CD4-positive, alpha-beta T cell treated with Interleukin-15 for 4 hours (primary cell): ENCODE data around the gene WDR59.

Source experiments
- DNase-seq: peaks from one replicate; pipeline ENCODE4 v3.0.0-alpha.2; 2020; ENCODE audit warnings: low spot score

Gene WDR59

GRCh38 chr16:74902161-74902560 is 82.8 kb downstream of the WDR59 start:
- no peak for DNase-seq

DNA sequence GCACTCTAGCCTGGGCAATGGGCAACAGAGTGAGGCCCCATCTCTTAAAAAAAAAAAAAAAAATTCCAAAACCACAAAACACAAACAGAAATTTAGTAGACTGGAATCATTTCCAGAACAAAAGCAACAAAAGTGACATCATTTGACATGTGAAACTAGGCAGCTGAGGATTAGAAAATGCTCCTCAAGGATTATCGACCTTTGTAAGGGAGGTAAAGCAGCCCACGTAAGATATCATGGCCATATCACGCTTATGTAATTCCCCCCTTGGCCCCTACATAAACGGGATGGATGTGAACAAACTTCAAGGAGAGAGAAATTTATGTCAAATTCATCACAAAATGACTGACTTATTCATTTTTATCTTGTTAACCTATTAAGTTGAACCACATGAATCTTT is 83.3 kb downstream of the WDR59 start:
- no peak for DNase-seq

DNA sequence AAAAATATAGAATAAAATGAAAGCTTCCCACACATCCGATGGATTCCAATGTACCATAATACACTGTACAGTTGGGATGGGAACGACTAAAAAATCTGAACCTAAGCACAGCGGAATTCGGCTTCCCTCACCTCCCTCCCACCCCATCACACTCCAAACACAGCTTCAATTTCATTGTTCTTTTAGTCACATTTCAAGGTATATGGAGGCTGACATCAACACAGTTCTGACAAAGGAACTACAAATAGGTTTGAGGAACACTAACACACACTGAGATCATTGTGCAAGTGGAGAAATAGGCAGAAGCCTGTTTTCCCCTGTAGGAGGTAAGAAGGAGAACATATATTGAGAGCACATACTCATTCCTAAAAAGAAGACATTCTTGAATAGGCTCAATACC is 85.1 kb downstream of the WDR59 start:
- no peak for DNase-seq

- DNase-seq: no peak
Measured at GRCh38 chr16:74898659-74899058, 86.3 kb downstream of the WDR59 start.

DNA sequence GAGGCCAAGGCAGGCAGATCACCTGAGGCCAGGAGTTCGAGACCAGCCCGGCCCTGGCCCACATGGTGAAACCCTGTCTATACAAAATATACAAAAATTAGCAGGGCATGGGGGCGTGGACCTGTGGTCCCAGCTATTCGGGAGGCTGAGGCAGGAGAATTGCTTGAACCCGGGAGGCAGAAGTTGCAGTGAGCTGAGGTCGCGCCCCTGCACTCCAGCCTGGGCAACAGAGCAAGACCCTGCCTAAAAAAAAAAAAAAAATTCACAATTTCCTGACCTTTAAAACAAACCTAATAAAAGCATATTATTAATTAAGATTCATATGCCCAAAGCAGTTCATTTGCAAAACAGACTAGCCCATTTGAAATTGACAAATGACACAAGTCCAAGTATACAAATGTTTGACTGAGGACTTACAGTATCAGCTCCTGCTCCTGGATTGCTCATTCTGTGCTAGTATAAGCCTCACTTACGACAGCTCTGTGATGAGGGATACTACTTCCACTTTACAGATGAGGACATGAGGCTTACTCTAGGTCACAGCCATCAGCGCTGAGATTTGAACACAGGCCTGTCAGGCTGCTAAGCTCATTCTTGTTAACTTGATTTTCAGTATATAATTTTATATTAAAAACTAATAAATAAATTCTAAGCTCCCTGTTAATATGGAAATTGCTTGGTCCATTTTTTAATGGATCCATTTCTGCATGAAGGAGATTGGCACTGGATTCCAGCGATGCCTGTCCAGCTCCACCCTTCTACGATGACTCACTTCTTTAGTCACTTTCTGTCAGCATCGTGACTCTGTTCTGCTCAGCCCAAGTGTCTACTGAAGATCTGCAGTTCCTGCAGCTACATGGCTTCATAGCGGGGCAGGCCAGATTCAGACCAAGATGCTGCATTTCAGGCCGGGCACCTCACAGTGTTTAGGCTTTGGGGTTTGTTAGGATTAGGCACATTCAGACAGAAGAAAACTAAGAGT is 88.2 kb downstream of the WDR59 start:
- DNase-seq: no peak

GRCh38 chr16:74893541-74893940 is 91.4 kb downstream of the WDR59 start:
- DNase-seq: no peak

DNA sequence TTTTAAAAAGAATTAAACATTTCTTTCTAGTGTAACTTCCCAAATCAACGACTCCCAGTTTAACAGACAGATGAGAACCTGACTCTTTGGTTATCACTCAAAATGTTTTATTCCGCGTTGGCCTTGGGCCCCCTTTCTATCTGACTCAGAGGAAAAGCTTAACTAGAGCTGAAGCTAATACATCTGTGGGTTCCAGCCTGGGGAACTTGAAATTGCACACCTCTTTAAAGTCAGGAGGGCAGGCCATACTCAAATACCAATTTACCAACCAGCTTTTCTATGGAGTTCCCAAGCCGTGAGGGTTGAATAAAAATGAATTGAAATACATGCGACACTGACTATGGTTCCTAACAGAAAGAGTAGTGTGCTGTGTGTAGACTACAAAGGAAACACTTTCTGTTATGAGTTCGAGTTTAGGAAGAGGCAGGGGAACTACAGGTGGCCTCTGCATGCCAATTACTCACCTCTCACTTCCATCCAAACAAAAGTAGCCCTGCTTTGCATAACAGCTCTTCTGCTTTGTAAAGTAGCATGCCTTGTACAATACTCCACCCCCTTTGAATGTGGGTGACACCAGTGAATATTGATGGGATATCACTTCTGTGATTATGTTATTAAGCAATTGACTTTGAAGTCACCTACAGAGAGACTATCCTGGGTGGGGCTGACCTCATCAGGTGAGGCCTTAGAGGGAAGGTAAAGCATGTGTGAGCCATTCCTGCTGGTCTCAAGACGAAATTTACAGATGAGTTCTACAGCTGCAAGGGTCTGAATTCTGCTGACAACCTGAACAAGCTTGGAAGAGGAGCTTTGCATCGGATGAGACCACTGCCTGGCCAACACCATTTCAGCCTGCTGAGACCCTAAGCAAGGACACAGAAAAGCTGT is 92.1 kb downstream of the WDR59 start:
- no peak for DNase-seq

DNA sequence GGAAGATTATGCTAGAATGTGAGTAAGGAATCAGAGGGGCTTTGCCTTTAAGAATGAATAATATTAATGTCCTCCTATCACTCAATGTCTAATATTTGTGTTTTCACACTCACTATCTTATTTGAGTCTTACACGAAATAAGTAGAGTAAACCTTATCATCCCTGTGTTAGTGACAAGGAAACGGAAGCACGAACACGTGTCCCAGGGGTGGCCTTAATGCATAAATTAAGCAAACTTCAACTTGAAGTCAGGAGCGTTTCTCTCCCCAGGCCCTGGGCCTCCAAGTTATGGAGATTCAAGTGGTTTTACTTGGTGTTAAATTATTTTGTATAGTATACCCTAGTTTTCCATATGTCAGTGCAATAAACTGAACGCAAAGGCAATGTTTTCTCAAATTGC is 96.0 kb downstream of the WDR59 start:
- DNase-seq: peak; percentile 6

DNA sequence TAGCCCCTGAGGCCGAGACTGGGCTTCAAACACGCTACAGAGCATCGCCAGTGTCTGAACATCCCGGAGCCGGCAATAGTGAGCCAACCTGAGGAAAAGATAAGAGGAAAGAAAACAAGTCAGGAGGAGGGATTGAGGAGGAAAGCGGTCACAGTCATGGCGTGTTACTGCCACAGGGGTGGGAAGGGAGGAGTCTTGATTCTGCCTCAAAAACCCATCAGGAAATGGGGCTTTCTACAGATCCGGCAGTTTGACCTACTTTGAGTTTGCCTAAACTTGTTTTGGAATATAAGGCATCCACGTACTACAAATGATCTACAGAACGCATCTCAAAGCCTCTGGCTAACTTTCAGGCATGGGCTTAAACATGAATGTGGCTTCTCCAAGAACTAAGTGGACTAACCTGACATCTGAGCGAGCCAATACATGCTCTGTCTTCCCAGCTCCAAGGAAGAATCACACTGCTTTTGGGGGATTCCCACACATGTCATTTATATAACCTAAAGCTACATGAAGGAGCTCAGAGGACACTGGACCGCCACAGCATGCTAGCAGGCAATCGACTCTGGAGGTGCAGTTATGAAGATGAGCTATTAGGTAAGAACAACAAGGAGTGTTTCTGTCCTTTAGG is 96.6 kb downstream of the WDR59 start:
- no peak for DNase-seq

DNA sequence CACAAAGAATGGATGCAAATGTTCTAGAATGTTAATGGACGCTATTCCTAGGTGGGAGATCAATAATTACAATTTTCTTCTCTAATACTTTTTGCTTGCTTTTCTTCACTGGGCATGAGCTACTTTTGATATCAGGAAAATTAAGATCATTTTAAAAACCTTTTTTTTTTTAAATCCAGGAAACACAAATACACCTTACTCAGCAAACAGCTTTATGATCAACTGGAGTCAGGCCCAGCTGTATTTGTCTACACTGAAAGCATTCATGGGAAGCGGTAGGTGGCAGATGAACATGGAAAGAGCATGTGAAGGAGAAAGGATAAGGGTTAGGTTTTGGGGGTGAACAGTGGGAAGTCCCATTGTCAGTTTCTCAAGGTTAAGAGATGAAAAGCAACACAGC is 97.8 kb downstream of the WDR59 start:
- no peak for DNase-seq

GRCh38 chr16:74877706-74878105 is 107.2 kb downstream of the WDR59 start:
- no peak for DNase-seq

GRCh38 chr16:74874912-74875546 is 109.9 kb downstream of the WDR59 start:
- DNase-seq: no peak

DNA sequence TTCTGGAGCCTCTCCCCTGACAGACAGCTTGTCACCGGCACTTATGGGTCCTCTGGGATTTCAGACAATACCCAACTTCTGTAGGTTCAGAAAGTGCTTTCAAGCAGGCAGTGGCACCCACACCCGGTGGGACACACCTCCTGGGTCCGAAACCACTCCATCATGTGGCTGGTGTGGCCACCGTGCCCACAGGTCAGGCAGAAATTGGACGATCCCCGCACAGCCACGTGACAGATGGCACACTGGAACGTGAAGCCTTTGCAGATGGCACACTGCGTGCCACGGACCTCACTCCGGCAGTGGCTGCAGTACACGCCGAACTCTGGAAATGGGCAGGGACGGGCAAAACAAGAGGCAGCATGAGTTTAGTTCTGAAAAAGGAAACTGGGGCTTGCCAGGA is 110.8 kb downstream of the WDR59 start:
- DNase-seq: no peak

- DNase-seq: no peak
Measured at GRCh38 chr16:74872302-74872701, 112.6 kb downstream of the WDR59 start.

DNA sequence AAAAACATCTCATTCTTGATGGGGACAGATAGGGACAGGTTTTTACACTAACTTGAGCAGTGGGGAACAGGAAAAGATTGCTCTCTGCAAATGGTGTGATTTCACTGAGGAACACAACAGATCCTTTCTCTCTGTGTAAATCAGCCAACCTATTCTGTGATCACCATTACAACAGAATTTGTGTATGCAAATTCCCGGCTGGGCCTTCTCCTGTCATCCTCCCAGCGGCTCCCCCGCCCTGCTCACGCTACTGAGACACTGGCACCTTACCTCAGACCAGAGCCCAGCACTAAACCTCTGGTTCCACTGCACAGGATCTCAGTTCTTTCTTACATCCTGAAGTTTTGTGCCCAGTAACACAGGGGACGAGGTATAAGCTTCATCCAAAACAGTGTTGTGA is 113.3 kb downstream of the WDR59 start:
- no peak for DNase-seq

GRCh38 chr16:74868501-74868900 is 116.4 kb downstream of the WDR59 start:
- peak; percentile 36 for DNase-seq

- no peak for DNase-seq
Measured at GRCh38 chr16:74868035-74868434, 116.9 kb downstream of the WDR59 start.

DNA sequence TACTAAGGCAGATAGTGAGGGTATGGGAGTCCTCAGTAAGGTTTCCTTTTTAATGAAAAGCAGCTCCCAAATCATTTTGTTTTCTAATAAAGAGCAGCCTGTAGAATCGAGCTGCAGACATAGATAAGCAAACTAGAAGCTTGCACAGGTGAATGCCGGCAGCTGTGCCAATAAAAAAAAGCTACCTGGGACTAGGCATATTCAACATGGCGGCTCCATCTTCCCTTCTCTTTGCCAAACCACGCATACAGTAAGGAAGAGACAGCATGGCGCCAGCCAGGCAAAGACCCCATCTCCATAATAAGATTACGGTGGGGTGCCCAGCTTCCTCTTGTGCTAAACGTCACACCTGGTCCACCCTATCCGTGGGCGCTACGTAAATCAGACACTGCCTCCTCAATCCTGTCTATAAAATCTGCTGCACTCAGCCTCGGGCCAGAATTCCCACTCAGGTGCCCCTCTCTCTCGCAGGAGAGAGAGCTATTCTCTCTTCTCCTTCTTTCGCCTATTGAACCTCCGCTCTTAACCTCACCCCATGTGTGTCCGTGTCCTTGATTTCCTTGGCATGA is 117.6 kb downstream of the WDR59 start:
- DNase-seq: no peak

DNA sequence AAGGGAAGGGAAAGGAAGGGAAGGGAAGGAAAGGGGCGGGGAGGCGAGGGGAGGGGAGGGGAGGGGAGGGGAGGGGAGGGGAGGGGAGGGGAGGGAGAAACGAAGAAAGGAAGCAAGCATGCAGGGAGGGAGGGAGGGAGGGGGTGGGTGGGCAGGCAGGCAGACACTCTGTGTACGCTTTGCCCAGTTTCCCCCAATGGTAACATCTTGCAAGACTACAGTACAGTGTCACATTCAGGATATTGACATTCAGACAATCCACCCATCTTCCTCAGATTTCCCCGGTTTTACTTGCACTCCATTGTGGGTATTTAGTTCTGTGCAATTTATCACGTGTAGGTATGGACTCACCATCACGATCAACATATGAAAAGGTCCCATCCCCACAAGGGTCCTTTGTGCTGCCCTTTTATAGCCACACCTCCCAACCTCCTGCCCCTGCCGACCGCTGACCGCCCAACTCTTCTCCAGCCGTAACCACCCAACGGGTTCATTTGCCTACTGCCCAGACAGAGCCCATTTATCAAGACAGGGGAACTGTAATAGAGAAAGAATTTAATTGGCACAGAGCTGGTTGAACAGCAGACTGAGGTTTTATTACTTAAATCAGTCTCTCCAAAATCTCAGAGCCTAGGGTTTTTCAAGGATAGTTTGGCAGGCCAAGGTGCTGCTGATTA is 118.9 kb downstream of the WDR59 start:
- DNase-seq: no peak

- DNase-seq: peak; percentile 49
Measured at GRCh38 chr16:74862743-74863244, 122.1 kb downstream of the WDR59 start.

GRCh38 chr16:74852500-74852875 is 132.4 kb downstream of the WDR59 start:
- no peak for DNase-seq
